Suppressor macrophage treated with lipopolysaccharide for 4 hours (primary cell): ENCODE data around the gene PDCD10.

Source experiments
- DNase-seq: peaks from one replicate; pipeline ENCODE4 v3.0.0-alpha.2; 2020

Gene PDCD10

DNA sequence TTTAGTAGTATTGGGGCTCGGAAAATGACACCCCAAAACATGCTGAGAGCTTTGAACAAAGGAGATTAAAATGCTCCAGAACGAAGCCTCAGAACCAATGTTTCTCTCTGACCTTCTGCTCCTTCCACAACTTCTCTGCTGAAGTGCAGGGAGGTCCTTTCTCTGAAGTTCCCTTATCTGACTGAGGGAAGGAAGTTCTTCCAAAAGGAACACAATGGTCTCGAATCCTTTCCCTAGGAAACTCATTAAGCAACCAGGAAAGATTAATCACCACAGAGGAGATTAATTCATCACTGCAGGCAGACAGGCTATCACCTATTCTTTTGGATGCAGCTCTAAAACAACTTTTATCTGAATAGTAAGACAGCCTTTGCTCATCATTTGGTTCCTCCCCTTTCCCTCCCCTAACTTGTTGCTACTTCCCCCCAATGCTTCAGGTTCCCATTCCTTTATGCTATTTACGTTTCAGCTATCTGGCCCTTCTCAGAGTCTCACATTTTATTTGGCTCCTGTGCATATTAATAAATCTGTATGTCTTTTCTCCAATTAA, 62.7 kb downstream of the PDCD10 start:
- DNase-seq, result no peak

DNA sequence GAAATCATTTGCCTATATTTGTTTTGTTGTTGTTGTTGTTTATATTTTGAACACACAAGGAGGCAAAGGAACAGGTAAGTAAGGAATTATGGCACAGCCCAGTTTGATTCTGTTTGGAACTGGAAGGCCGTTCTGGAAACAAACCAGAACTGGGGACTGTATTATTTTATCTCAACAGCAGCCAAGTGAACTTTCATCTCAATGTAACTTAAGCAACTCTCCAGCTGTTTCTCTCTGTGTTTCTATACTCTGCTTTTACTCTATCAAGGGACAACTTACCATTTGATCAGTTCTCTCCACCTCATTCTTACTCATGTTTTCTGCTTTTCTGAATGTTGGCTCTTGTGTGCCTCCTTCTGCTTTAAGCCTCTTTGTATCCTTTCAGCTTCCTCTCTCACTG, 65.0 kb downstream of the PDCD10 start:
- no peak for DNase-seq

DNA sequence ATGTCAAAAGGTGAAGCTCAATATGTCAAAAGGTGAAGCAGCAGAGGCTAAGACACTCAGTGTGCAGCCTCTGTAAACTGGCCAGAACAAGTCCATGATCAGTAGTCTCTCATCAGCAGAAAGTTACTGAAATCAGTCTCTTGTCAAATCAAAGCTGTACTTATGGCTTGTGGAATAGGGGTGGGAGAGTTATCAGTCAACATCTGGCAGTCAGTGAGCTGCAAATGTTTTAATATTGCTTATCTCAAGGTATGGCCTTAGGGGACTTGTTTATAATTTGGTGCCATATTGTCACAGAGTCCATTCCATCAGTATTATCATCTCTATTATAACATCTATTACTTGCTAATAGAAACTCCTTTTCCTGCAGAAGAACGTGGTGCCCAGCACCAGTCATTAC, 66.0 kb downstream of the PDCD10 start:
- DNase-seq, result no peak

DNA sequence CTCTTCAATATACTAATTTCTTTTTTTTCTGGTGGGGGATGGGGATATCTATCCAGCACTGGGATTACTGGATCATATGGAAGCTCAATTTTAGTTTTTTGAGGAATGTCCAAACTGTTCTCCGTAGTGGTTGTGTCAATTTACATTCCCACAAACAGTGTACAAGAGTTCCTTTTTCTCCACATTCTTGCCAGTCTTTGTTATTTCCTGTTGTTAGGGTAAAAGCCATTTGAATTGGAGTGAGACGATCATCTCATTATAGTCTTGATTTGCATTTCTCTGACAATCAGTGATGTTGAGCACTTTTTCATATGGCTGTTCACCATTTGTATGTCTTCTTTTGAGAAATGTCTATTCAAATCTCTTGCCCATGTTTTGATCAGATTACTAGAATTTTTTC, 68.1 kb downstream of the PDCD10 start:
- DNase-seq, result no peak

DNA sequence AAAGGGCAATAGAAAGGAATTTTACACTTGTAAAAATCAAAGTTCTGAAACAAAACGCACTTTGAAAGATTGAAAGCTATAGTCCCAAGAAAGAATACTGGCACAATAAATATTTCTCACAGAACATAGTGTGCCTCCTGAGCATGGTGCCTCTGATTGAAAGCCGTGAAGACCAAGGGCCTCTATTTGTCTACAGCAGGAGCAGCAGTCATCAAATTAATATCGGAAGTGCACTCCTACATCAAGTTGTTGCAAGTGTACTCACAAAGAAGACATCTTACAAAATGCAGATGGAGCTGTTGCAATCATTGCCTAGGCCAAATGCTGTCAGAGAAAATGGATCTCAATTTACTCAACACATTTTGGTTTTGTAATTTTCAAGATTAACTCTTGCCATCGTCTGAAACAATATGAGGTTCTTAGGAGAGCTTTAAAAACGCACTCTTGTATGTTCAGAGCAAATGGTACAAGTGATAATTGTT, 71.7 kb downstream of the PDCD10 start:
- DNase-seq, result no peak

DNA sequence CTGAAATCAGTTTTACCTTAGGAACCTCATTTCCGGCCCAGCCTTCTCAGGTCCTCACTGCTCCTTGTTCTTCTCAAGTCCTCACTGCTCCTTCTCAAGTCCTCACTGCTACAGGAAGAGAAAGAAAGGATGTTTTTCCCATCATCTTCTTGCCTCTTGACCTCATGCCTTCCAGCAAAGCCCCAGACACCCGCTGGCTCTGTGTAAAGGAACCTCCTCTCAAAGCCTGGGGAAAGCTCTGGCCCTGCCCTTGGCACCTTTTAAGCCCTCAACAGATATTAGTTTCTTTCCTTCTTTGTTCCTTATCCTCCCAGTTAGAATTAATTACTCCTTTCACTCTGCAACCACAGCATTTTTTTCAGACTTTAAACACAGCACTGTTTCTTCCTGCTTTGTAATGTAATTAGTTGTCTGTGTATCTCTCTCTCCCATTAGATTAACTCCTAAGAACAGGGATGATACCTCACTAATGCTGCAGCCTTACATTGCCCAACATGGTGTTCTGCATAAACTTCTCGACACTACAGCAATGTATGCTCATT, 76.9 kb downstream of the PDCD10 start:
- no peak for DNase-seq

DNA sequence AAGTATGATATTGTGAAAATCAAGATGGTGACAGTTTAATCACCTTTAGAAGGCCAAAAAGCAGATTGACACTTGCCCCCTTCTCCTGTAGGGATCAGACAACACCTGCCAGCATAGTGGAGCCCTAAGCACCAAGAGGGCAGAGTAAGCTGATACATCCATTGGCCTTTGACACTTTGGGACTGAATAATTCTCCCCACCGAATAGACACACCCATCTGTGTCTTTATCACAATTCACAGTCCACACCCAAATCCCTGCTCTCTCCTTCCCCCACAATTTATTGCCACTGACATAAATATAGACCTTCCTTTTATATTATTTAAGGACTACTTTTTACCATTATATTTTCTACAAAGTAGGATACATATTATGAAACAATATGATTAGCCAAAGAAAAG, 77.9 kb downstream of the PDCD10 start:
- no peak for DNase-seq

DNA sequence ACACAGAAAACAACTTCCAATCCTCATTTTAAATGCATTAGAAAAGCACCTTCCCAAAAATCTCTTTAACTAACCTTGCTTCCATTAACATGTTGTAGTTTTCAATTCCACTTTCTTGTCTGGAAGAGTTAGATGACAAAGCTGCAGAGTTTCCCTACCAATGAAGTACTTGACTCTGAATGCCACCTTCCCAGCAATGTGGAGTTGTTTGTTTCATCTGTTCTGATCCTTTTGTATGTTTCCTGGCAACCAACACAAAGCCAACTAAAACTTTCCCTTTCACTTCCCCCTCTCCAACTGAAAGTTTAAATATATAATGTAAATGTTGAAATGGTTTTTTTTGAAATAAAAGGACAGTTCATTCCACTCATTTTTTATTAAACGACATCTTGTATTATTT, 80.9 kb downstream of the PDCD10 start, which contains the start of gene WDR49:
TSS of gene WDR49 (minus strand) at position 183 of the 400 bp plus-strand sequence. CDS start 517 bp downstream, outside the sequence.
- DNase-seq, result peak; percentile 86

DNA sequence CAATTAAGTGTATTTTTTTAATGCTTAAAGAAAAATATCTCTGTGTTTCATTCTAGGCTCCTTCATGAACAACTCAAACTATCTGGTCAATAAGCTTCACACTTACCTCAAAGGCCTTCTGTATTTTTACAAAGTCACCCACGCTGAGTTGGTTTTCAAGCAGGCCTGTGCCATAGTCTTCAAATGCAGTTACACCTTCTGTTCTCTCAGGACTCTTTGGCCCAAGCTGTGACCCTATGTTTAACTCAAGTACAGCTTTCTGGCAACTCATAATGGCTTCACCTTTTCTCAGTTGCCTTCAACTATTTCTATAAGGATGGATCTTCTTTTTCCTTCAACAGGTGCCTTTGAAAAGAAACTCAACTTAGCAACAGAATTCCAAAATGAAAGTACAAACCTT, 81.5 kb downstream of the PDCD10 start:
- no peak for DNase-seq

DNA sequence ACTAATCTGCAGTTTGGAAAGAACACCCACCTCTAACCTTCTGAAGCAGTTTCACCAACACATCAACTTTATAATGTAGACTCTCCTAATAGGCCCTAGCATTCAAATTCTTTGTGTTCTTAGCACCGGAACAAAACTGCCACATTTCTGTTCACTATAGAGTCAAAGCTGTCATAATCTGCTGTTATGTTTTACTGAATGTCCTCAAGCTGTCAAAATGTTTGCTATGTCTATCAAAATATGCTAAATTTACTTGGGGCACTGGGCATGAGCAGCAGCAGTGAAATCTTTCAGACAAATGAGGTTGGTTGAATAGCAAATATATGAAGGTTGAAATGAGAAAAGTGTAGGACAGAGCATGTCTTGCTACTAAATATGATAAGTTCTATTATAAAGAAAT, 82.9 kb downstream of the PDCD10 start:
- DNase-seq, result no peak

DNA sequence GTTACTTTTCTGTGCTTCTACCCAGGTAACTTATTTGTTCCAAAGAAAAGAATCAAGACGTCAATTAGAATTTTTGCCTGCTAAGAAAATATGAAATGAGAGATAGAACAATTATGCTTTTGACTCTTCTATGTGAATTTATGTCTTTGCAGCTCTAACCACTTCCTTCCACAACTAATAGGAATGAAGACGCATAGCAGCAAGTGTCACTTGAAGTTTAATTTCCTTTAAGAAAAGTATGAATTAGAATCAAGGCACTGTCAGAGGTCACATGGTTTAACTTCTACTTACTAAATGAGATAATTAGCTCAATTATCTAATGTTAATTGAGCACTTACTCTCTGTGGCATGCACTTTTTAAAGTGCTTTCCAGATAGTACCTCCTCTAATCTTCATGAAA, 84.2 kb downstream of the PDCD10 start:
- no peak for DNase-seq

DNA sequence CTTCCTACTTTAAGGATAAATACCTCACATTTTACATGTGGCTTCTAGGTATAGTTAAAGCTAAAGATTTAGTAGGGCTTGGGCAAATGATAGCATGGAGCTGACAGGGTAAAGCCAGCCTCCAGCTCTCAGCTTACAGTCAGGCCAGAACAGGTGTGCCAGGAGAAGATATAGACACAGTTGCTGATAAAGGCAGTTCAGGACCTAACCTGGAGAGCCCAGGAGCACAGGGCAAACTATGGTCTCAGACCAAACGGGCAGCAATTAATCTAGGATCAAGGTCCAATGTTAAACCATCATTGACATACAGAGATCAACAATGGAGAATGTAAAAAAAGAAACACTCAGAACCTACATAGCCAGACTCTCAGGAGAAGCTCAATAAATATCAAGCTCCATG, 84.9 kb downstream of the PDCD10 start:
- no peak for DNase-seq

DNA sequence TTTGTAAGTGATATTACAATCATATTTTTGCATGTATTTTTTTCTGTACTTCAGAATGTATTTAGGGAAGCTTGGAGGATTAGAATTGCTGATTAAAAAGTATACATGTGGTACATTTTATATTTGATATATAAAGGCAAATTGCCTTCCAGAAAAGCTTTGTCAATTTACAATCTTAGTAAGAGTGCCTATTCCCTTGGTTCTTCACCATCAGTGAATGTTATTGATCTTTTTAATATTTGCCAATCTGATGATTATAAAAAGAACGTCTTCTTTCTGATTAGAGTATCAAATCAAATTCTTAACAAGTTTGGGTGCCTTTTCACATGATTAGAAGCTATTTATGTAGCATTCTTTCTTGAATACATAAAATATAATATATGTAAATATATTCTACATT, 90.1 kb downstream of the PDCD10 start:
- no peak for DNase-seq
